ENCODE results near the gene RAB30. TPM values are rescaled to one million over a fixed set of nuclear protein-coding genes. Genes with fewer than 3 reads are reported as not detected.

RAB30 gene
- total and polyA plus RNA-seq, 9 of the 15 experiments (the other 6 are each of a cell fraction or from before 2014, with no cell fraction given): 0.29 to 1.3 (median 1.0) TPM

DNA sequence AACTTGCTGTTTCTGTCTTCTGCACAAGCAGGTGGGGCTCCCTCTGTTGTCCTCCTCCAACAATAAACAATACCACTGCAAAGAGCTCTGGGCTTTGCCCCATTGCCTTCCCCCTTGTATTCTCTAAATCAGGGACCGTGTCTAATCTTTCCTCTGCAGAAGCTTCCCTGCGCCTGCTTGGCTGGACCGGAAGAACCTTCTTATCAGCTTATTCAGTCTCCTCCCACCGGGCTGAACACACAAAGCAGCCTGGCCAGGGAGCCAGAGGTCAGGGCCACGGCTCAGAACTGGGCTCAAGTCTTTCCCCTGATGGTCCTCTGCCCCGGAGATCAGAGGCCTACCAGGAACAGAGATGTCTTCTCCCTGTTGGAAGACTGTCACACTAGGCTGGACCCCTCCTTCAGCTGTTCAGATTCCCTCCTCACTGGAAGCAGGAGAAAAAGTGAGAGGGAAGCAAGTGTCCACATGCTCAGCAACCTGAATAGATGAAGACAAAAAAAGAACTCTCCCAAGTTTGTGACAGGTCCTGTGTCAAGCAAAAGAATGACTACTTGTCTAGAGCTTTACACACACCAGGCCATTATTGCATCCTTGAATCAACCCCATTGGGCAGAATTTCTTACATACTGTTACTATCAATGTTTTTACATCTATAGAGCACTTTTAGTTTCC is 63.7 kb downstream of the RAB30 start (continued):
- TF ChIP-seq ZBTB7A (IDR thresholded peaks at IDR 0.05; ENCODE audit: borderline replicate concordance, control insufficient read depth, low read depth, low read length): no peak
- TF ChIP-seq KLF13 (tag; IDR thresholded peaks at IDR 0.05; ENCODE audit: borderline replicate concordance, low read depth): no peak
- peak; percentile 92 for TF ChIP-seq NCOR1 (IDR thresholded peaks at IDR 0.05)
- TF ChIP-seq SUPT5H (IDR thresholded peaks at IDR 0.05): no peak
- peak; percentile 32 for TF ChIP-seq DACH1 (IDR thresholded peaks at IDR 0.05; ENCODE audit: partially characterized antibody)
- TF ChIP-seq SETDB1 (IDR thresholded peaks at IDR 0.05; ENCODE audit: low read length): no peak
- TF ChIP-seq NFXL1 (CRISPR knock-in tag; IDR thresholded peaks at IDR 0.05): no peak
- 0 out of 2 replicates have a peak, but pooled peaks have one; percentile 81 for TF ChIP-seq GATAD2A (IDR thresholded peaks at IDR 0.05)
- no peak for TF ChIP-seq ZNF511 (CRISPR knock-in tag; IDR thresholded peaks at IDR 0.05)
- no peak for TF ChIP-seq ZNF561 (CRISPR knock-in tag; conservative IDR thresholded peaks at IDR 0.05)
- no peak for TF ChIP-seq CHD1 (IDR thresholded peaks at IDR 0.05; ENCODE audit: low read length)
- 0 out of 2 replicates have a peak, but pooled peaks have one; percentile 33 for TF ChIP-seq MYNN (IDR thresholded peaks at IDR 0.05)
- TF ChIP-seq MYNN (CRISPR knock-in tag; IDR thresholded peaks at IDR 0.05): no peak
- peak; percentile 70 for TF ChIP-seq HDAC3 (IDR thresholded peaks at IDR 0.05; ENCODE audit: borderline replicate concordance, partially characterized antibody)
- no peak for TF ChIP-seq MBD1 (CRISPR knock-in tag; IDR thresholded peaks at IDR 0.05)
- TF ChIP-seq ZNF395 (CRISPR knock-in tag; IDR thresholded peaks at IDR 0.05): peak; percentile 69
- no peak for TF ChIP-seq XRCC3 (IDR thresholded peaks at IDR 0.05)
- TF ChIP-seq, protein P1, sequence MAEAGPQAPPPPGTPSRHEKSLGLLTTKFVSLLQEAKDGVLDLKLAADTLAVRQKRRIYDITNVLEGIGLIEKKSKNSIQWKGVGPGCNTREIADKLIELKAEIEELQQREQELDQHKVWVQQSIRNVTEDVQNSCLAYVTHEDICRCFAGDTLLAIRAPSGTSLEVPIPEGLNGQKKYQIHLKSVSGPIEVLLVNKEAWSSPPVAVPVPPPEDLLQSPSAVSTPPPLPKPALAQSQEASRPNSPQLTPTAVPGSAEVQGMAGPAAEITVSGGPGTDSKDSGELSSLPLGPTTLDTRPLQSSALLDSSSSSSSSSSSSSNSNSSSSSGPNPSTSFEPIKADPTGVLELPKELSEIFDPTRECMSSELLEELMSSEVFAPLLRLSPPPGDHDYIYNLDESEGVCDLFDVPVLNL (CRISPR knock-in tag; IDR thresholded peaks at IDR 0.05; ENCODE audit: low read depth): no peak
- peak; percentile 75 for TF ChIP-seq PML (IDR thresholded peaks at IDR 0.05; ENCODE audit: low read length)
- peak; percentile 44; the same call in 1 of the 2 replicates for TF ChIP-seq ZNF24 (IDR thresholded peaks at IDR 0.05)
- TF ChIP-seq, protein P2, sequence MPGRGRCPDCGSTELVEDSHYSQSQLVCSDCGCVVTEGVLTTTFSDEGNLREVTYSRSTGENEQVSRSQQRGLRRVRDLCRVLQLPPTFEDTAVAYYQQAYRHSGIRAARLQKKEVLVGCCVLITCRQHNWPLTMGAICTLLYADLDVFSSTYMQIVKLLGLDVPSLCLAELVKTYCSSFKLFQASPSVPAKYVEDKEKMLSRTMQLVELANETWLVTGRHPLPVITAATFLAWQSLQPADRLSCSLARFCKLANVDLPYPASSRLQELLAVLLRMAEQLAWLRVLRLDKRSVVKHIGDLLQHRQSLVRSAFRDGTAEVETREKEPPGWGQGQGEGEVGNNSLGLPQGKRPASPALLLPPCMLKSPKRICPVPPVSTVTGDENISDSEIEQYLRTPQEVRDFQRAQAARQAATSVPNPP (IDR thresholded peaks at IDR 0.05; ENCODE audit: borderline replicate concordance, insufficient read depth, insufficient read length): no peak
- TF ChIP-seq POLR2G (IDR thresholded peaks at IDR 0.05; ENCODE audit: low read depth, low read length): peak; percentile 41
